ENCODE data around the gene MCF2L2.
A peak's percentile ranks its signal among the peaks of the same experiment; 100 is the strongest.
"Not testable (repeated sequence)": the region's sequence is repeated elsewhere in the genome, so short reads cannot be mapped to it uniquely, and the experiment has no call there.

The MCF2L2 gene

DNA sequence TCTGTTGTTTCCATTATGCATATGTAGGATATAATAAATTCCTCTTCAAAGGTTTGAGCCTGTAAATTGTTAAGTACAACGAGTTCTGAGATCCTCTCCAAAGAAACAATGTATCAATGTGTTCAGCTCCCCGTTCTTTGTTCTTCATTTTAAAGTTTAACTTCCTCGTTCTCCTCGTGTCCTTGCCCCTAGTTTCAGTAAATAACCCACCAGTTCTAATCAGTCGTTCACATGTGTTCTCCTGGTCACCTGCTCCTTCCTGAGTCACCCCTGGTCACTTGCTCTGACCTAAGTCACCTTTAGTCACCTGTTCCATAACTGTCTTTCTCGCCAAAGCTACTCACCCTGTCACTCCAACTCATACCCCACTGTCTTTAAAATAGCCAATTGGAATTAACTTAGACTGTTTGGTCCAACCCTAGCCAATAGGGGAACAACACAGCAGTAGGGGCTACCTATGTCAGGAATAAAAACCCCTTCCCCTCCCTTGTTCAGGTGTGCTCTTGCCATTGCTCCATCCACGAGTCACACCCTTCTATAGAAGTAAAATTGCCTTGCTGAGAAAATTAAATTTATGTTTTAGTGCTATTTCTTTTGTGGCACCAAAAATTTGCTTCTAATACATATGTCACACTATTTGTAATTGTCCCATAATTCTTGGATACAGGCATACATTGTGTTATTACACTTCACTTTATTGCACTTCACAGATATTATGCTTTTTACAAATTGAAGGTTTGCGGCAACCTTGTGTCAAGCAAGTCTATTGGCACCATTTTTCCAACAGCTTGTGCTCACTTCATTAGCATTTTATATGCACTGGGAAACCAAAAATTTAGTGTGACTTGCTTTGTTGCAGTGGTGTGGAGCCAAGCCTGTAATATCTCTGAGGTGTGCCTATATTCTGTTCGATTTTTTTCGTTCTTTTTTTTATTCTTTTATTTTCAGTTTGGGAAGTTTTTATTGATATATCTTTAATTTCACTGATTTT, 15.3 kb upstream of the MCF2L2 start:
- DNase-seq (ENCODE audit: low read depth) = no peak

DNA sequence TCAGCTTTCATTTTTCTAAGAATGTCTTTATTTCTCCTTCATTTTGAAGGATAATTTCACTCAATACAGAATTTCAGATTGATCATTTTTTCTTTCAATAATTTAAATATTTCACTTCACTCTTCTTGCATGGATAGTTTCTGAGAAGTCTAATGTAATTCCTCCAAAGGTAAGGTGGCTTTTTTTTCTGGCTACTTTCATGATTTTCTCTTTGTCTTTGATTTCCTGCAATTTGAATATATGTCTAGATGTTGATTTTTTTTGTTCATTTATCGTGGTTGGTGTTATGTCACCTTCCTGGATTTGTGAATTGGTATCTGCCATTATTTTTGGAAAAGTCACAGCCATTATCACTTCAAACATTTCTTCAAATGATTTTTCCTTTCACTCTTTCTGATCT, 14.6 kb upstream of the MCF2L2 start:
- no peak for DNase-seq (ENCODE audit: low read depth)

DNA sequence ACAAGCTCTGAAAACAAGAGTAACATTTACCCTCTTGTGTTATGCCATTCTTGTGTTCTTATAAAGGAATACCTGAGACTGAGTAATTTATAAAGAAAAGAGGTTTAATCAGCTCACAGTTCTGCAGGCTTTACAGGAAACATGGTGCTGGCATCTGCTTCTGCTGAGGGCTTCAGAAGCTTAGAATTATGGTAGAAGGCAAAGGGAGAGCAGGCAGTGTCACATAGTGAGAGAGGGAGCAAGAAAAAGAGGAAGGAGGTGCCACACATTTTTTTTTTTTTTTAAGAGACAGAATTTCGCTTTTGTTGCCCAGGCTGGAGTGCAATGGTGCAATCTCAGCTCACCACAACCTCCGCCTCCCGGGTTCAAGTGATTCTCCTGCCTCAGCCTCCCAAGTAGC, 12.1 kb upstream of the MCF2L2 start:
- not testable (repeated sequence) for DNase-seq (ENCODE audit: low read depth)

DNA sequence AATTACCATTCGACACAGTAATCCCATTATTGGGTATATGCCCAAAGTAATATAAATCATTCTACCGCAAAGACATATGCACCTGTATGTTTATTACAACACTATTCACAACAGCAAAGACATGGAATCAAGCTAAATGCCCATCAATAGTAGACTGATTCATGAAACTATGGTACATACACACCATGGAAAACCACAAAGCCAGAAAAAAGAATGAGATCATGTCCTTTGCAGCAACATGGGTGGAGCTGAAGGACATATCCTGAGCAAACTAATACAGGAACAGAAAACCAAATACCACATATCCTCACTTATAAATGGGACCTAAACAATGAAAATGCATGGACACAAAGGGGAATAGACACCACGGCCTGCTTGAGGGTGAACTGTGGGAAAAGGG, 11.1 kb upstream of the MCF2L2 start:
- no peak for DNase-seq (ENCODE audit: low read depth)

DNA sequence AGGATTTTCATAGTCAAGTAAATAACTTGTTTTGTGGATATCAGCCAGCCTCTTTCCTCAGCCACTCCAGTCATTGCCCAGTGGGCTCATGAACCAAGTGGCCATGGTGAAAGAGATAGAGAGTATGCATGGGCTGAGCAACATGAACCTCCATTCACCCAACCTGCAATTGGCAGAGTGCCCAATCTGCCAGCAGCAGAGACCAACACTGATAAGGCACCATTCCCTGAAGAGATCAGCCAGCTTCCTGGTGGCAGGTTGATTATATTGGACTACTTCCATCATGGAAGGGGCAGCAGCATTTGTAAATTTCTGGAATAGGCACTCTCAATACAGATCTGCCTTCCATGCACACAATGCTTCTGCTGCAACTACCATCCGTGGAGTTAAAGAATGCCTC, 10.3 kb upstream of the MCF2L2 start:
- no peak for DNase-seq (ENCODE audit: low read depth)

DNA sequence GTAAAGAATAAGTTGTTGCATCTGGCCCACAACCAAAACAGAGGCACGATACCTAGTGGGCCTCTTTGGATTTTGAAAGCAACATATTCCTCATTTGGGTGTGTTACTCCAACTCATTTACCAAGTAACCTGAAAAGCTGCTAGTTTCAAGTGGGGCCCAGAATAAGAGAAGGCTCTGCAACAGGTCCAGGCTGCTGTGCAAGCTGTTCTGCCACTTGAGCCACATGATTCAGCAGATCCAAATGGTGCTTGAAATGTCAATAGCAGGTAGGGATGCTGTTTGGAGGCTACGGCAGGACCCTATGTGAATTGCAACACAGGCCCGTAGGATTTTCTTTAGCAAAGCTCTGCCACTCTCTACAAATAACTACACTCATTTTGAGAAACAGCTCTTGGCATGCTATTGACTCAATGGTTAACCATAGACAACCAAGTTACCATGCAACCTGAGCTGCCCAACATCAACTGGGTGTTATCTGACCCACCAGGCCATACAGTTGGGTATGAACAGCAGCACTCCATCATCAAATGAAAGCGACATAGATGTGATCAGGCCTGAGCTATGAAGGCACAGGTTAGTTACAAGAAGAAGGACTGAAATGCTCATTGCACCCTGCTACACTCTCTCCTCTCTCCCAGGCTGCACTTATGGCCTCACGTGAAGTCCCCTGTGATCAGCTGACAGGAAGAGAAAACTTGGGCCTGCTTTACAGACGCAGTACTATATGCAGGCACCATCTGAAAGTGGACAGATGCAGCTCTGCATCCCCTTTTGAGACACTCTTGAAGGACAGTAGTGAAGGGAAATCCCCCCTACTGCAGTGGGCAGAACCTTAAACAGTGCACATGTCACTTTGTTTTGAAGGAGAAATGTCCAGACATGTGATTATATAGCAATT, 9.5 kb upstream of the MCF2L2 start:
- no peak for DNase-seq (ENCODE audit: low read depth)

DNA sequence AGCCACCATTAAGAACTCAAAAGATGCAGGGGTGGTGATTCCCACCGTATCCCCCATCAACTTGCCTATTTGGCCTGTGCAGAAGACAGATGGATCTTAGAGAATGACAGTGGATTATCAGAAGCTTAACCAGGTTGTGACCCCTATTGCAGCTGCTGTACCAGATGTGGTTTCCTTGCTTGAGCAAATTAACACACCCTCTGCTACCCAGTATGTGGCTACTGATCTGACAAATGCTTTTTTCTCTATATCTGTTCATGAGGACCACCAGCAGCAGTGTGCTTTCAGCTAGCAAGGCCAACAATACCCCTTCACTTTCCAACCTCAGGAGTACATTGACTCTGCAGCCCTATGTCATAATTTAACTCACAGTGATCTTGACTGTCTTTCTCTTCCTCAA, 8.6 kb upstream of the MCF2L2 start:
- DNase-seq (ENCODE audit: low read depth) = no peak

DNA sequence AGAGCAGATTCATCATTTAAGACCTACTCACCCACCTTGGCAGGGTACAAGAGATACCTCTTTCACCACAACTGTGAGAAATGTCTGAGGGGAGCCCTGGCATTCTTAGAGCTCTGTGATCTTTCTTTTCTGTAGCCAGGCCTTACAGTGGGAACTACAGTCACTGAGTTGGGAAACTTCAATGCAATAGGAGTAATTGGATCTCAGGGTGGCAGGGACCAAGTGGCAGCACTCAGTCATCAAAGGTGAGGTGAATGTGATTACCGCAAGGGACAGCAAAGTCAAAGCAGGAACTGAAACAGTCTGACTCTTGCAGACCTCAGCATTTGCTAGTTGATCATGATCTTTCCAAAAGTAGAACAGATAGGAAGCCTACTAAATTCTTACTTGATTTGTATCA, 7.2 kb upstream of the MCF2L2 start:
- DNase-seq (ENCODE audit: low read depth) = no peak

DNA sequence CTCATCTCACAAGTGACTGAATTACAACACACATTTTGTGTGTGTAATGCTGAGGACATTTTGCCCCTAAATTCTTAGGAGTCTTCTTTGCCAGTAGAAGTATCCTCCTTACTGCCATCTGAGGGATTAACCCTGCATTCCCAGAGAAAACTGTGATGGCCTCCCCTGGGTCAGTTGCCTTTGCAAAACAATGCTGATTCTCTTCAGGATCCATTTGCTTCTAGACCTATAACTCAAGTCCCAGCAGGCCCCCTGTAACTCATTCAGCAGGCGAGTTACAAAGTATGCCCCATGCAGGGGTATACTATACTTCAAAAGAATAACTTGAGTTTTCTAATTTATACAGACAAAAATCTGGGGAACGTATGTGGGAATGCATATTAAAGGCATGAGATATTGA, 6.6 kb upstream of the MCF2L2 start:
- DNase-seq (ENCODE audit: low read depth) = no peak

DNA sequence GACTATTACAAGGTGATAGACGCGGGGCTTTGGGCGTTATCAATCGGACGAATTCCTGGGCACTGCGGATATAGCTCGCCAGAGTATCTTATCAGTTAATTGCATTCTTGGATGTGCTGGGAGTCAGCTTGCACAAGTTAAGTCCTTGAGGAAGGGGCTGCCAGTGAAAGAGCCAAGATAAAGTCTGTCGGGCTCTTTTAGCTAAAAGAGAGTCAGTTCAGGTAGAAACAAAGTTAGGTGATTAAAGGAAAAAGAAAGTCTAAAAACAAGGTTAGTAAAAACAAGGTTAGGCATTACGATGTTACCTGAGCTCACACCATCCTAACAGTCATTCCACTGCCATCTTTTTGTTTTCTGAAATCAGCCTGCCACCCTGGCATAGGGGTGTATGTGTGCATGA, 6.1 kb upstream of the MCF2L2 start:
- DNase-seq (ENCODE audit: low read depth) = no peak

DNA sequence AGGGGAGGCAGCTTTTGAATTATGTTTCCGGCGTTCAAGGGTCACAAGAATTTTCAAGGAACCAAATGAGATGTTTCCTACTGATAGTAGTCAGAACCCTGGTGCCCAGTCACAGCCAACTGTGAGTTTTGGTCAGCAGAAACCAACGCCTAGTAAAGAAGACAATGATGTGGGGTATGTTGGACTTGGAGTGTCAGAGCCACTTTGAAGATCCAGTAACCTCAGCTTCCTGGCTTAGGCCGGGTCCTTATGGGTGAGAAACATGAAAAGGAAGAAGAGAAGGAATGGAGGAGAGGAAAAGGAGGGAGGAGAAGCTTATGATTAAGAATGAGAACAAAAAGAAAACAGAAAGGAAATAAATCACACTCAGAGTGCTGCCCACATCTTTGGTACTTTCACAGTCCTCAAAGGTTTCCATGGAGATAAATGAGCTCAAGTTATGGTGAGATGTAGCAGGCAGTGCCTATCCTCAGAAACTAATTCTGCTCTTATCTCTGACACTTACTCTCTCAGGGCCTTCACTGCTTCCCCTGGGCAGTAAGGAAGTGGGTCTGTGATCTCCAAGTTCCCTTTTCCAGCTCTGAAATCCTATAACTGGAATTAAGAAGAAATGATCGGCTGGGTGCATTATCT, 2.0 kb upstream of the MCF2L2 start:
- no peak for DNase-seq (ENCODE audit: low read depth)

DNA sequence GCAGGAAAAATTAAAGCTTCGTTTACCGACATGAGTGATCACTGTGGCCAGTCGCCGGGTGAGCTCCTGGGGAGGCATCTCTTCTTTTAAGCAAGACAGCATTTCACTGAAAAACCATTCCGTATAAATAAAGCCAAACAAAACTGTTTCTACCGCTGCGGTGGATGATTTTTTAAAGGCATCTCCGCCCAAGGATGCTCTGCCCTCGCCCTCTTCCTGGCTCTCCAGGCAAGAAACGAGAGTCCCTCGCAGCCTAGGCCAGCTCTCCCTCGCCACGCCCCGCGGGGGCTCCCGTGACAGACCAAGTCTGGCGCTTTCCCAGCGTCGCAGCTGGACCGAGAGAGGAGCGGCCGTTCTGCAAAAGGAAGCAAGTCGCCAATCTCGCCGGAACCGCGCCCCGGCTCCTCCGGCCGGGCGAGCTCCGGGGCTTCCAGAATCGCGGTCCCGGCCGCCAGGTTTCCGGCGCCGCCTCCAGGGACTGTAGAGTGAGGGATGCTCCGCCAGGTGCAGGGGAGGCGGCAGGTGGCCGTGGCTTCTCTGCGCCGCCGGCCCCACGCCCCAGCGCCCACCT, 458 bp downstream of the MCF2L2 start:
- peak; percentile 45 for DNase-seq (ENCODE audit: low read depth)

DNA sequence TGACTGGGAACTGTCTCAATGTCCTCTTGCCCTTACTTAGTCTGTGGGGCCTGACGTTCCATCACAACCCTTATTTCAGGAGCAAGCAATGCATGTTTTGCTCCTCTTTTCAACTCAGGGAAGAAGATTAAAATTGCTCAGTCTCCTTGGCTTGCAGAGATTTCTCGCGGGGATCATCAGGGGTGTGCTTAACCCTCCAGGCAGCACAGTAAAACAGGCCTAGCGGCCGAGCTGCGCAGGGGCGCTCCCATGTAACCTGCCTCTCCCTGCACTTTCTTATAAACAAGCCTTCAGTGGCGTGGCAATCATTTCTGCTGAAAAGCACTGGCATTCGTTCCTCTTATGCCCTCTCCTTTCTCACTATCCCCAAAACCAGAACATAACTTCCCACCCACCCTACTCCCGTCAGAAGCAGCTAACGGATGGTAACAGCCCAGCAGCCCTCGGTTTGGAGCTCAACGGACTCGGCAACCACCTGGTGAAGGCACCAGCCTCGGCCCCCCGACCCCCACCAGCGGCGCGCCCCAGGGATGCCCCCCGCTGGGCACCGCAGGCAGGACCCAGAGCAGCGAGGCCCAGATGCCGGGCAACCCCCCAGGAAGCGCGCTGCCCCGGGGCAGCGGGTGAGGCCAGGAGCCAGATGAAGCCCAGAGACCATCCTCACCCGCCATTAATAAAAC, 1.1 kb downstream of the MCF2L2 start:
- no peak for DNase-seq (ENCODE audit: low read depth)

DNA sequence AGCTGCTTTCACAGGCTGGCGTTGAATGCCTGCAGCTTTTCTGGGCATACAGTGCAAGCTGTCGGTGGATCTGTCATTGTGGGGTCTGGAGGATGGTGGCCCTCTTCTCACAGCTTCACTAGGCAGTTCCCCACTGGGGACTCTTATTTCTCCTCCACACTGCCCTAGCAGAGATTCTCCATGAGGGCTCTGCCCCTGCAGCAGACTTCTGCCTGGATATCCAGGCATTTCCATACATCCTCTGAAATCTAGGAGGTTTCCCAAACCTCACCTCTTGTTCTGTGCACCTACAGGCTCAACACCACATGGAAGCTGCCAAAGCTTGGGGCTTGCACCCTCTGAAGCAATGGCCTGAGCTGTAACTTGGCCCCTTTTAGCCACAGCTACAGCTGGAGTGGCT, 9.6 kb downstream of the MCF2L2 start:
- not testable (repeated sequence) for DNase-seq (ENCODE audit: low read depth)

DNA sequence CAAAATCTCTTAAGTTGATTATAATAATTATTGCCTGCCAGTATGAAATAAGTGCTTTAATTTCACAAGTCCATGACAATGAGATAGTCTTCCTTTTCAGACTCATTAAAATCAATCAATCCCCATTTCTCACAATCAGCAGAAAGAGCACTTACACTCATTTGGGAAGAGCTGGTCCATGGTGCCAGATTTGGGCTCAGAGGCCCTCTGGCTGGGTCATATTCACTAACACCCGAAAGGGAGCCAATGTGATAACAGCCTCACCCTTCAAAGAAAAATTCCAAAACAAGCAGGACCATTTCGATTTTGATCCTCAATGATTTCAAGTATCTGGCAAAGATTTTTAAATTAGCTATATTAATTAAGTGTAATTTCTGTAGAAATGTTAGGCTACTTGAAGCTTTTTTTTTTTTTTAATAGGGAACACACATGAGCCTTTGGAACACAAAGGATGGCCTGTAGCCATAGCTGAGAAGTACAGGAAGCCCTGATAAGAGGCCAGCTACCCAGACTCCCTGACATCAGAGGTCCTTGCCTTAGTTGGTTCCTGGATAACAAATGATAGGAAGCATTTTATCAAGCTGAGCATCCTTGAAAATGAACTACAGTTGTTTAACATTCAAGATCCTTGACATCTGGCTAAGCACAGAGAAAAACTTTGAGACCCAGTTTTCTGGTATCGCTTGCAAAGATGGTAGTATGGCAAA, 17.1 kb downstream of the MCF2L2 start:
- no peak for DNase-seq (ENCODE audit: low read depth)

DNA sequence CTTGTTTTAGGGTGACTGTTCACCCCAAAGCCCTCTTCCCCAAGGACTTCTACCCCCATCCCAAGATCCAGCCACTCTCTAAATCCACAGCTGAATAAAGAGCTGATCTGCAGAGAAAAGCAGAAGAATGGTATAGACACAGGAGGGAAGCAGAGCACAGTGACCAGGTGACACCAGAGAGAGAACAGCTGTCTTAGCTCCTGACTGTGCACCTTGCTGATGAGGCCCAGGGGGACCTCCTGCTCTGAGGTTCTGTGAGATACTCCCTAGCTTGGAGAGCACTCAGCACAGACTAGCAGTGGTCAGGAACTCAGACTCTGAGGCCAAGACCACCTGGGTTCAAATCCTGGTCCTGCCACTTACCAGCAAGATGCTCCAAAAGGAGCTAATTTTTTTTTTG, 17.7 kb downstream of the MCF2L2 start:
- DNase-seq (ENCODE audit: low read depth) = no peak

DNA sequence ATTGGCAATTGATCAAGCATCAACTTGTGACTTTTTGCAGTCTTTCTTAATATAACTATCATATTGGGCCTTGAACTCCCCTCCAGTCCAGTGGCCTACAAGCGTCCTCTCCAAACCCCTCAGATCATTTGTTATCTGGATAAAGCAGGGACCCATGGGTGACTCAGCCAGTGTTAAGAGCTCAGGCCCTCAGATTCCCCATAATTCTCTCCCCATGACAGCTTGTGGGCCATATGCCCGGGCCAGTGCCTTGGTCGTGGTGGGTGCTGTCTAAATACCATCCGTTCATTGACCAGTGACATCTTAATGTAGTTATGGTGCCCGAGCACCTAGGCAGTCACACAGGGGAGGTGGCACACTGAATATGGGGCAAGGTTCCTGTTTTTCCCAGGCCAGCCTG, 18.1 kb downstream of the MCF2L2 start:
- DNase-seq (ENCODE audit: low read depth) = no peak

DNA sequence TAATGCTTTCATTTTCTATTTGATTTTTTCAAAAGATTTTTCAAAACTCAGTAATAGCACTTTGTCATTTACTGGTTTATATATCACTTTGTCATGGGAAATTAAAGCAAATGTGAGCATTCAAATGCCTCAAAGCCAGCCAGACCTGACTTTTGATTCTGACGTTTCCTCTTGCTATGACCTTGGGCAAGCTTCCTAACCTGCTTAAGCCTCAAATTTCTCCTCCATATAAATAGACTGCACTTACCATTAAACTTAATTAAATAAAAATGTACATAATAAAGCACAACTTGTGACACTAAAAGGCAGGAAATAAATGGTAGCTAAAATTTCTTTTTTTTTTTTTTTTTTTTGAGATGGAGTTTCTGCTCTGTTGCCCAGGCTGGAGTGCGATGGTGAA, 19.2 kb downstream of the MCF2L2 start:
- DNase-seq (ENCODE audit: low read depth) = no peak

DNA sequence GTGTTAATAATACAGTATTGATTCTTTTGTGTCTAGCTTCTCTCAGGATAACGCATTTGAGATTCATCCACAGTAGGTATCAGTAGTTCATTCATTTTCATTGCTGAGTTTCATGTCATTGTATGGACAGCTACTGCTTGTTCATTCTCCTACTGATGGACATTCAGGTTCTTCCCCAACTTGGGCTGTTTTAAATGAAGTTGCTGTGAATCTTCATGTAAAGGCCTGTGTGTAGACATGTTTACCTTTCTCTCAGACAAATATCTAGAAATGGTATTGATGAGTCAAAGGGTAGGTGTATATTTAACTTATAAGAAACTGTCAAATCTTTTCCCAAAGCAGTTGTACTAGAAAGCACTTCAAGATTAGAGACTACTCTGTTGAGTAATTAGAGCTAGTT, 26.7 kb downstream of the MCF2L2 start:
- no peak for DNase-seq (ENCODE audit: low read depth)

DNA sequence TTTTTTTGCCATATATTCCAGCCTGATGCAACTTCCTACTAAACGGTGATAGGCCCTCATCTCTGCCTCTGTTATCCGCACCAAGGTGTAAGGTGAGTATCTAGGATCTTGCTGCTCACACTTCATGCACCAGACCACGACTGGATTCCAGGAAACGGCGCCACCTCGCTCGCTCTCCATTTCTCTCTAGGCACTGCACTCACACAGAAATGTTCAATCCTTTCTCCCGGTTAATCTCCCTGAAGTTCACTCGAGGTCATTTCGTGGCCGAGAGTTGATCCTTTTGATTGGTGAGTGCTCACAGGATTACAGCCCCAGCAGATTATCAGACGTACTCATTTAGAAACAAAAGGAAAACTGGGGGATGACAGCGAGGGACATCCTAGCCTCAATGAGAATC, 28.1 kb downstream of the MCF2L2 start:
- no peak for DNase-seq (ENCODE audit: low read depth)
